Measurements from ENCODE around the gene RASGRP3. TPM values are rescaled to one million over a fixed set of nuclear protein-coding genes. Genes with fewer than 3 reads are reported as not detected.

Gene RASGRP3
- 10 to 100 TPM in 1 of 4 donors, 1 to 10 TPM in 3; 3.7 to 10.6 (median 6.7) TPM for total RNA-seq

- H3K4me3 ChIP-seq, result peak within 1 kb of the TSS; percentile 62 to 75 (median 68)
- H3K27me3 ChIP-seq, result no peaks in the 10 kb centered on the region
- no peaks in the 10 kb centered on the region for H3K9me3 ChIP-seq
- peak; percentile 66 to 76 for TF ChIP-seq POLR2AphosphoS5 (IDR thresholded peaks at IDR 0.05)
- no peak for TF ChIP-seq CTCF (IDR thresholded peaks at IDR 0.05)
- under 1% methylated on average over 15 of the region's 18 CpGs for WGBS
- intact Hi-C loops (cut with DNase I), result loop anchor here (5.0 kb wide), 1 partner anchor 106 kb away; no protein-coding TSS in a partner anchor
- no peaks in the 10 kb centered on the region for H3K36me3 ChIP-seq
- H3K27ac ChIP-seq (replicated peaks in 1 of 4), result peak within 1 kb of the TSS; percentile 85 to 91 (median 88)
- H3K4me1 ChIP-seq, result peaks cover 21 to 29% (median 26%) of the 10 kb centered on the region in 4 donors
- DNase-seq (ENCODE audit: extremely low spot score), result peak; percentile 96
Measured at GRCh38 chr2:33476131-33476792, at the start of gene RASGRP3. Gene RASGRP3, plus strand, starts transcription at chr2:33476649. Its CDS starts 38,488 bp downstream, at chr2:33515137.

- Histone ChIP-seq H3K36me3 (no peaks in the 10 kb centered on the region), H3K4me3 (no peak overlapping the region), H3K4me1 (peaks cover 0 to 15% (median 7%) of the 10 kb centered on the region in 4 donors), H3K27me3 (no peaks in the 10 kb centered on the region), H3K27ac (replicated peaks in 1 of 4) (no peak overlapping the region), H3K9me3 (no peaks in the 10 kb centered on the region)
- no peak for DNase-seq (ENCODE audit: extremely low spot score)
- WGBS, result 41% methylated on average over 3 of the region's 3 CpGs
- no peak for TF ChIP-seq POLR2A (IDR thresholded peaks at IDR 0.05; ENCODE audit: low read depth)
- no peak for TF ChIP-seq EP300 (IDR thresholded peaks at IDR 0.05)
- TF ChIP-seq POLR2AphosphoS5 (IDR thresholded peaks at IDR 0.05), result no peak
- no peak for TF ChIP-seq CTCF (IDR thresholded peaks at IDR 0.05)
- intact Hi-C loops (cut with DNase I), result no loop called here
Measured at GRCh38 chr2:33426666-33427231, 49.7 kb upstream of the RASGRP3 start.

GRCh38 chr2:33430077-33430476 is 46.4 kb upstream of the RASGRP3 start:
- Histone ChIP-seq H3K27me3 (no peaks in the 10 kb centered on the region), H3K9me3 (no peaks in the 10 kb centered on the region), H3K4me1 (peaks cover 0 to 15% (median 11%) of the 10 kb centered on the region in 4 donors), H3K36me3 (no peaks in the 10 kb centered on the region), H3K4me3 (no peak overlapping the region), H3K27ac (replicated peaks in 1 of 4) (no peak overlapping the region)
- intact Hi-C loops (cut with DNase I), result loop anchor here (10.0 kb wide), 1 partner anchor 485 kb away; the partner anchor contains the start of gene LTBP1
- 44% methylated on average over 3 of the region's 3 CpGs for WGBS
- TF ChIP-seq POLR2A (IDR thresholded peaks at IDR 0.05; ENCODE audit: low read depth) (no peak), POLR2AphosphoS5 (IDR thresholded peaks at IDR 0.05) (no peak), EP300 (IDR thresholded peaks at IDR 0.05) (no peak), CTCF (IDR thresholded peaks at IDR 0.05) (no peak)
- DNase-seq (ENCODE audit: extremely low spot score), result no peak

- intact Hi-C loops (cut with DNase I), result loop anchor here (10.0 kb wide), 1 partner anchor 486 kb away; the partner anchor contains the start of gene LTBP1
Measured at GRCh38 chr2:33430856-33431255, 45.6 kb upstream of the RASGRP3 start.

More at GRCh38 chr2:33430856-33431255, 45.6 kb upstream of the RASGRP3 start:
- H3K36me3 ChIP-seq, result no peaks in the 10 kb centered on the region
- H3K9me3 ChIP-seq, result no peaks in the 10 kb centered on the region
- no peak for DNase-seq (ENCODE audit: extremely low spot score)
- TF ChIP-seq CTCF (IDR thresholded peaks at IDR 0.05) (no peak), POLR2AphosphoS5 (IDR thresholded peaks at IDR 0.05) (no peak), POLR2A (IDR thresholded peaks at IDR 0.05; ENCODE audit: low read depth) (no peak), EP300 (IDR thresholded peaks at IDR 0.05) (no peak)
- no peak overlapping the region for H3K27ac ChIP-seq (replicated peaks in 1 of 4)
- H3K27me3 ChIP-seq, result no peaks in the 10 kb centered on the region
- peaks cover 1 to 15% (median 11%) of the 10 kb centered on the region in 4 donors for H3K4me1 ChIP-seq
- WGBS, result 44% methylated on average over 1 of the region's 1 CpG
- H3K4me3 ChIP-seq, result no peak overlapping the region
